GM21528 (cell line): Measurements from ENCODE around the gene FNDC3B.

Experiments used
- ATAC-seq: cut with Tn5 transposase; IDR thresholded peaks from one replicate; pipeline ENCODE4 v1.9.1; 2021; ENCODE audit warnings: mild to moderate bottlenecking, moderate library complexity; ENCODE audit not compliant: unreplicated experiment, low FRiP score

FNDC3B gene

DNA sequence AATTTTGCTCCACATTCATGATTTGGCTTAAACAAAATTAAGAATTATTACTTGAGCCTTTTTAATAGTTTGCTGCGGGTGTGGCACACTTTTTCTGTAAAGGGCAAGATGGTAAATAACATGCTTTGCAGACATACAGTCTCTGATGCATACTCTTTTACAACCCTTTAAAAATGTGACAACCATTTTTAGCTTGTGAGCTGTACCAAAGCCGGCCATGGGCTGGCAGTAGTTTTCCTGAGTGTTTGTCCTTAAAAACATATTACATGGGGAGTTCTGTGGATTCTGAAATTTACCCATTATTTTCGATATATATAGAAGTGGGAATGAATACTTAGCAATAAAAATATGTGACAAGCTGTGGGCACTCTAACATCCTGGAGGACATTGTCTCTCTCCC is 163.4 kb downstream of the FNDC3B start:
- no peak for ATAC-seq

DNA sequence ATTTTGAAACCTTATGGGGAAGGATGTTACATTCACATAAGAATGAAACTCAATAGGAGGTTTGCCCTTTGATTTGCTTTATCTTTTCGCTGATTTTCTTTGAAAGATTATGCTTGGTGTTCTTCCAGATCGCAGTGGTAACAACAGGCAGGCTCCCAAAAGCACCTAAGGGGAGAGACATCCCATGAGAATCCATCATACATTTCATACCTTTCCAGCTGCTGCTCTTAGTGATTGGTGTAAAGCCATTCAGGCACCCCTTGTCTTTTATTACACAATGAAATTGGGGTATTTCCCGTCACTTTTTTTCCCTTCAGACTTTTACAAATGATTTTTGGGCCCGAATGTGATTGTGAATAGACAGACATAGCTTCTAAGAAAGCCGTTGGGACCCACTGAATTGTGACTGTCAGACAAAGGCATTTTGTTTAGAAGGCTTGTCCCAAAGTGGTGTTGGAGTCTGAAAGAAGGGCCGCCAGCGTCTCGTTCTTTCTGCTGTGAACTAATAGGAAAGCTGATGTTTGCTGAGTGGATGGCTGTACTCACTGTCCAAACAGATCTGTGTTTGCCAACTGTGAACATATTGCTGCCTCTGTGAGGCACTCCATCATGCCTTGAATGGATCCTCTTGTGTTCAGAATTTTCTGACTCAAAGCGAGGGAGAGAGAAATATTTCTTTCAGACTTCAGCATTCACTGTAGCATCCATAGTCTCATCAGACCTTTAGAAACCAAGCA is 164.3 kb downstream of the FNDC3B start:
- ATAC-seq, result no peak

DNA sequence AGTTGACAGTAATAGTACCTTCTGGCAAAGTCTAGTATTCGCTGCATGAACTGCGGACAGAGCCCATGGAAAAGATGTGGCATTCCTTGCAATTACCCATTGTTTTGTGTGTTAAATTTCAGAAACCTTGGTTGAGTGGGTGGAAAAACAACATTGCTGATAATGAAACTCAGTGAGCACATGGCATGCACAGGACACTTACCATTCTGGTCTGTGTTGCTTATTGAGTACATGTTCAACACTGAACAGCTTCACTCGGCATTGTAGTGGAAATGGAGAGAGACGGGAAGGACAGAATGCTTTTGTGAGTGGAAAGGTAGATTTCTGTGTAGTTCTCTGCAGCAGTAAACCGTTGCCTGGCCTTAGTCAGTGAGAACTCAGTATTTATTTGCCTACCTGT is 165.3 kb downstream of the FNDC3B start:
- ATAC-seq, result no peak

DNA sequence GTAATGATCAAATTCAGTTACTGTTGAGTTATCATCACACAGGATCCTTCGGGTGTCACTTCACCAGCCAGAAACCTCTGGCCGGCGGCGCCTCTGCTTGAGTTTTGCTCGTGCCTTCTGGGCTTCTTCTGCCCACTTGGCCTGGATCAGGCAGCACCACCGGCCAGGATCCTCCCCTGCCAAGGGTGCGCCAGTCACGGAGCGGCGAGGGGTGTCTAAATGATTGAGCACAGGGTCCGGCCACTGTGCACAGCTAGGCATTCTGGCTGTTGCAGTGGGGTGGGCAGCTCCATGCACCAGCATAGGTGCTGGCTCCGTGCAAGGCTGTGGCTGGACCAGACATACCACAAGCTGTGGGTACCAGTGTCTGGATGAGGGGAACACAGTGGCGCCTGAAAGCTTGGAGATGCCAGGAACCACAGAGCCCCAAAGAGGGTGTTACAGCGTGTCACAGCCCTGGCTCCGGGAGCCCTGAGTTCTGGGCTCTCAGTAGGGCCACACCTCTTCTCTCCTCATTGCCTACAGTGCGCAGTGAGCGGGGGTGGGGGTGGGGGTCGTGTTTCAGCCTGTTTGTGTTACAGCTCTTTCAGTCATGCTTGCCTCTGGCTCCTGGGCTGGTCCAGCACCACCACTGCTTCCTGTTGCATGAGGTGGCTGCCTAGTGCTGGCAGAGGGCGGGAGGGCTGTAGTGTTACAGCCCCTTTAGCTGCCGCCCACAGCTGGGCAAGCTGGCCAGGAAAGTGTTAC is 169.4 kb downstream of the FNDC3B start:
- no peak for ATAC-seq

DNA sequence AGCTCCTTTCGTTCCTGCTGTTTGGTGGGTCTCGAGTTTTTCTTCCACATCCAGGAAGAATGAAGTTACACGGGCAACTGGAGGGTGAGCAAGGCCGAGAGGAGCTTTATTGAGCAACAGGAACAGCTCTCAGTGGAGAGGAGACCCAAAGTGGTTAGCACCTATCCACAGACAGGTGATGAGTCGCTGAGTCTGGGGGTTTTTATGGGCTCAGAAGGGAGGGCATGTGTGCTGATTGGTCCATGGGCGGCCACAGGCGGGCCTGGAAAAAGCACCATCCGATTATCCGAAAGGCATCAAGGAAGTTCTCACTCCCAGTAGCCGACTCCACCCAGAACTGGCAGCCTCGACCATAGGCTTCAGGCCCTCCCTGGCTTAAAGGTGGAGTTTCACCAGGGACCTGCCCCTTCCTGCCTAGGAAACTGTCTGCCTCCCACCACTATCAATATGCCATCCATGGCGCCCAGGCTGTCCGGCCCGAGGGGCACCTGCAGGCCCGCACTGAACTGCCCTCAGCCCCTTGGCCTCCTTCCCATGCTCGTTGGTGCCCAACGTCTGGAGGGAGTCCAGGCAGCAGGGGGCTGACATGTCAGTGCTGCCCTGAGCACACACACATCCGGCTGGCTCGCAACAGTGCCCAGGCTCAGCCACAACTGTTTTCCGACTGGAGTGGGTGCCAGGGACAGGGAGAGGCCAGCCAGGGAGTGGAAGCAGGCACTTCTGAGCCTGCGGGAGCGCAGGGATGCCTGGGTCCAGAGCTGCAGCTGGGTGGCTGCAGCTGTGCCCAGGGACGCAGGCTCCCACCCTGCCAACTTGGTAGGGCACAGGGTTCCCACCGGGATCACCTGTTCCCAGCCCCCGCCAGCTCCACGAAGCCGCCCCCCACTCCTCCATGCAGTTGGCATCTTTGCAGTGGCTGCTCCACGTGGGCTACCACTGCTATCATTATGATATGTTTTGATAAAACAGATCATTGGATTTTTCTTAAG is 170.2 kb downstream of the FNDC3B start:
- no peak for ATAC-seq

DNA sequence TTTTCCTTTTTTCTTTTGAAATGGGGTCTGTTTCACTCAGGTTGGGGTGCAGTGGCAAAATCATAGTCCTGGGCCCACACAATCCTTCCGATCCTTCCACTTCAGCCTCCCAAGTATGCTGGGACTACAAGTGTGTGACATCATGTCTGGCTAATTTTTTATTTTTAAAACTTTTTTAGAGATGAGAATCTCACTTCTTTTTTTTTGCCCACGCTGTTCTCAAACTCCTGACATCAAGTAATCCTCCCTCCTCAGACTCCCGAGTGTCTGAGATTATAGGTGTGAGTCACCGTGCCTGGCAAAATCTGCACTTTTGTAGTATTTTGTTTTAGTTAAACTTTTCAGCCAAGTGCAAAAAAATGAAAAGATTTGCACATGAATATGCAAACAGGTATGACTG is 171.0 kb downstream of the FNDC3B start:
- ATAC-seq, result no peak

DNA sequence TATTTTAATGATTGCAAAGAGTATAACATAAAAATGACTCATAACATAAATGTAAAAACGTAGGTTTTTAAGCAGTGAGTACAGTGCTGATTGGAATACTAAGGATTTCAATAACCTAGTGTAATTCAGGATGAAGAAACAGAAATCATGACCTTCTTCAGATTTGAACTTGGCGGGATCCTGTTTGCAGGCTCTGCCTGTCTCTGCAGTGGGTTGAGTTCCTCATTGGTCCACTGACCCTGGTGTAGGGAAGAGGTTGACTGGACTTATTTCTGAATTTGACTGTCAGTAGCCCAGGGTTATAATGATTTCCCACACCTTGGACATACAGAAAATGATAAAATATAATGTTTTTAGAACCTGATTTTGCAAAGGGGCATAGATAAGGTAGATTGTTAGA is 171.7 kb downstream of the FNDC3B start:
- ATAC-seq, result no peak

DNA sequence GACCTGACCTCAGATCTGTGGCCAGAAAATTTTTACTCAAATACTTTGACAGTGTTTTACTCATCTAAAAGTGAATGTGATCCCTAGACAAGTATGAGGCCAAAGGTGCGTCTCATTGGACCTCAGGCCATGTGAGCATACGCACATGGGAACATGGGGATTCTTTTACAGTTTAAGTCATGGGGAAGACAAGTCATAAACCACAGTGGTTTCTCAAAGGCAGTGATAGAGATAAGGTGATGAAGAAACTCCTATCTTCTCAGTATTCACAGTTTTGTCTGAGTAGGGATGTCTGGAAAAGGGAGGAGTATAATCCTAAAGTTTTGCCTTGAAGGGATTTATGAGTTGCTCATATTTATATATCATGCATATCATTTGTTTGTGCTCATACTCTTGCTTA is 173.8 kb downstream of the FNDC3B start:
- ATAC-seq, result no peak

DNA sequence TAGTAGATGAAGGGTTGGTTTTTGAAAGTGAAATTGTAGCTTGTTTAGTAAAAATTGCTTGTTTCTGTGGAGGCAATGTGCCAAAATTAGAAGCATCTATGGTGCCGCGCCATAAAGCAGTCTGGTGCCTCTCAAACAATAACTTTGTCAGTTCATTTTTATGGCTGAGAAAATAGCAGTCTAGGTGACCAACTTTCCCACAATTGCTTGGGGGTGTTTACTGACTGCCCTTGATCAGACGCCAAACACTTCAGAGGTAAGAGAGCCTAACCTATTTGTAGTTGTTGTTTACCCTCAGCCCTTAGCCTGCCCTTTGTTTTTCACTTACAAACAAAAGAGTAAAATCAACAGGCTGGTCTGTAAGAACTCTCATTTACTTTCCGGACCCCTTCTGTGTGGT is 174.5 kb downstream of the FNDC3B start:
- ATAC-seq, result no peak

DNA sequence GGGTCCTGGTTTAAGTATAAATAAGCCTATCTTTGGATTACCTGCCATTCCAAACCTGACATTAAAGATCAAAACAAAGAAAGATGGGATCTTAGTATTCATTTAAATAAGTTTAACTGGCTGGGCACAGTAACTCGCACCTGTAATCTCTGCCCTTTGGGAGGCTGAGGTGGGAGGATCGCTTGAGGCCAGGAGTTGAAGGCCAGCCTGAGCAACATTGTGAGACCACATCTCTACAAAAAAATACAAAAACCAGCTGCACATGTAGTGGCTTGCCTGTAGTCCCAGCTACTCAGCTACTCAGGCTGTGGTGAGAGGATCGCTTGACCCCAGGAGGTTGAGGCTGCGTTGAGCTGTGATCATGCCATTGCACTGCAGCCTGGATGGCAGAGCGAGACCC is 176.9 kb downstream of the FNDC3B start:
- no peak for ATAC-seq

DNA sequence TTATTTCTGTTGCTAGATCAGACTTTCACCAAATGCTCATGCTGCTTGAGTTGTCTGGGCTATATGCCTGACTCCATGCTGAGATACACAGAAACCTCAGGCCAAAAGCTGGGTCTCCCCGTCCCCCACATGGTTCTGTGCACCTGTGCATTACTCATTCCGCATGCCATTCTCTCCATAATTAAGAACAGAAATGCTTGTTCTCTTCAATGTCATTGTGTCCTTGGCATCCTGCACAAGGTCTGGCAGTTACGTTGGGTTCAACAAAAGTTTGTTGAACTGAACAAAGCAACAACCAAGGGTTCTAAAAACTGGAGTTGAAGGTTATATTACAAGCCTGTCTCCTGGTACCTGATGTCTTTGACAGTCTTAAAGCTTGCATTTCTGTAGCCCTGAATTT is 177.5 kb downstream of the FNDC3B start:
- ATAC-seq, result no peak

DNA sequence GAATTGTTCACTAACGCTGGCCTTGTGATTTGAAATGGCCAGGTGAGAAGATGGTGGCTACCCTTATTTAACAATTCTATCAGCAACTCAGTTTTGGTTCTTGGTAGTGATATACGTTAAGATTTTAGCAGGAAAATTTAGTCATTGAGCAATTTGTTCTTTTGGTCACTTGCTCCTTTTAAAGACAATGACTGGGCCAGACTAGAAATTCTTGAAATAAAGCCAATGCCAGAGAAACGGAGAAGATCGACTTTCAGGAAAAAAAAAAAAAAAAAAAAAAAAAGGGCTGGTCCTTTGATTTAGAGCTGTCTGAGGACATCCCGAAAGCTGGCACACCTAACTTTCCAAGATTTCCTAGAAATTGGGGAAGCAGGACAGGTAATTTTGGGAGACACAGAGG is 178.5 kb downstream of the FNDC3B start:
- no peak for ATAC-seq

DNA sequence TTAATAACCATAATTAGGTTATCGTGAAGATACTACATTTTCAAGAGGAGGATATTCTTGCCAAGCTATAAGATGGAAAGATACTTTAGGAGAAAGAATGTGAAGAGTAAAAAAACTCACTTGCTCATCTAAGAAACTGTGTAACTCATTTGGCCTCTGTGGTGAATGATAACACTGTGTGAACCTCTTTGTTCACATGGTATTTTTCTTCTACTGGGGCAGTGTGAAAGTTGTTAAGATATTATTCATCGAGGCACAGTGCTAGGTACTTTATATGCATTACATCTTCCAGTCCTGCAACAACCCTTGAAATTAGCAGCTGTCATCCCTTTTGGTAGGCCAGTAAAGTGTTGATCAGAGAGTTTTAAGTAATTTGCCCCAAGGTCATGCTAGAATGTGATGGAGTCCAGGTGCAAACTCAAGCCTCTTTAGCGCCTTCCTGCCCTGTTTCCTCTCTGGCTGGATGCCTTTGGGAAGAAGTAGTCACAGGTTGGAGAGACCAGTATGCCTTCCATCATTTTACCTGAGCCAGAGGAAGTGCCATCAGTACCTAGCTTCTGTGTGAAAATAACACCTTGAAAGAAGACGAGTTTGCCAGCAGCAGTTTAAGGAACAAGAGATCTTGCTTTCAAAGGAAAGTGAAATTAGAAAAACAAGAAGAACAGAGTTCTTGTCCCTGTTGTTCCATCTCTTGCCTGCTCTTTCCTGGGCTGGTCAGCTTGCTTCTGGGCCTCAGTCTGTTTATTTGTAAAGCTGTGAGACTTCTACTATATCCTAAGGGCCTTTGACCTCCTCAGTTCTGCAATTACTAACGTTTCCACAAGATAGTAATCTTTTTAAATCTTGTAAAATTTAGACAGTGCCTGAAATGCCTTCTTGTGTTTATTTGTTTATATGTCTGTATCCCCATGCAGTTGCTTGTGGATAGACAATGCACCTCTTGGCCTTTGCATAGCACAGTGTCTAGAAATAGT is 179.3 kb downstream of the FNDC3B start:
- no peak for ATAC-seq

DNA sequence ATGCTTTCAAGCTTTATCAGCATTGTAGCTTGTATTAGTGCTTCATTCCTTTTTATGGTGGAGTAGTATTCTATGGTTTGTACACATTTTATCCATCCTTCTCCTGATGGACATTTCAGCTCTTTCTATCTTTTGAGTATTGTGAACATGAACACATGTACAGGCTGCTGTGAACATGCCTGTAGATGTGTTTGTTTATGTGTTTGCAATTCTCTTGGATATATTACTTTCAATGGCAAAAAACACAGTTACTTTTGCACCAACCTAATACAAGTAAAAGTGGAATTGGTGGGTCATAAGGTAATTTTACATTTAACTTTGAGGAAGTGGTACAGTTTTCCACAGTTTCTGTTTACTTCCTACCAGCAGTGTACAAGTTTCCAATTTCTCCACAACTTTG is 180.4 kb downstream of the FNDC3B start:
- no peak for ATAC-seq

DNA sequence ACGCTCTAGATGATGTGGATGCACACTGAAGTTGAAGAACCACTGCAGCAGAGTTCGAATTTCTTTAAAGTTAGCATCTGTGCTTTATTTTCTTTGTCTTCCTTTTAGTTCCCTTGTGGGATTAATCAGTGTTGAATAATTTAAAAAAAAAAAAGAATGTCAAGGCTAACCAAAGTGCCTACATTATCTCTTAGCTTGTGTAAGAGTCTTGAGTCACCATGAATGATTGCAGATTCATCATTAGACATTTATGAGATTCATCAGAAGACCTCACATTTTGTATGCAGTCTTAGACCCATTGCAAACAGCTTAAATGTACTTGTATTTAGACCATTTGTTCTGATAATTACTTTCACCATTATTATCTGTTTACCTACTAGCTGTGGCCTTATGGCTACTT is 182.2 kb downstream of the FNDC3B start:
- ATAC-seq, result no peak

DNA sequence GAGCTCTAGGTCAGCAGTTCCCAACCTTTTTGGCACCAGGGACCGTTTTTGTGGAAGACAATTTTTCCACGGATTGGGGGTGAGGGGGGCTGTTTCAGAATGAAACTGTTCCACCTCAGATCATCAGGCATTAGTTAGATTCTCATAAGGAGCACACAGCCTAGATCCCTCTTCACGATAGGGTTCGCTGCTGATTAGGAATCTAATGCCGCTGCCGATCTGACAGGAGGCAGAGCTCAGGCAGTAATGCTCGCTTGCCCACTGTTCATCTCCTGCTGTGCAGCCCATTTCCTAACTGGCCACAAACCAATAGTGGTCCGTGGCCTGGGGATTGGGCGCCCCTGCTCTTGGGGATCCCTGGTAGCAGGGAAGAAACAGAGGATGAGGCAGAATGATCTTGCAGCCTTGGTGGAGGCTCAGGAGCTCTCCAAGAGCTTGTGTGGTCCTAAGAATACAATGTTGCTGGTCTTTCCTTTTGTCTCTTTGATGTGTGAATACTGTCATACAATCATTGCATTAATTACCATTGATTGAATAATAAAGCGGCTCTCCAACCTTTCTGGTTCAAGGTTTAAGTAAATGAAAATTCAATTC is 183.2 kb downstream of the FNDC3B start:
- no peak for ATAC-seq

DNA sequence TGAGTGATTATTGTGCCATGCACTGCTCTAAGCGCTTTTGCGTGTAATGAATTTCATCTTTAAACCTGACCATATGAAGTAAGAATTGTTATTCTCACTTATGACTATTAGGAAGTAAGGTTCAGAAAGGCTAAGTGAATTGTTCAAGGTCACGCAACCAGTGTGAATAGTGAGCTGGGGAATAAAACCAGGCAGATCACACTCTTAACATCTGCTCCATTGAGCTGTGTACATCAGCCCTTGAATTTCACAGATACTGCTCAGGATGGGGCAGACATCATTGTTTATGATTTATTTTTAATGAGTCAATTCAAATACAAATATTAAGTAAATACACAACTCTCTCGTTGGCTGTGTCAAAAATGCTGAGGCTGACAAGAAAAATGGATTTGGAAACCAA is 184.5 kb downstream of the FNDC3B start:
- no peak for ATAC-seq

DNA sequence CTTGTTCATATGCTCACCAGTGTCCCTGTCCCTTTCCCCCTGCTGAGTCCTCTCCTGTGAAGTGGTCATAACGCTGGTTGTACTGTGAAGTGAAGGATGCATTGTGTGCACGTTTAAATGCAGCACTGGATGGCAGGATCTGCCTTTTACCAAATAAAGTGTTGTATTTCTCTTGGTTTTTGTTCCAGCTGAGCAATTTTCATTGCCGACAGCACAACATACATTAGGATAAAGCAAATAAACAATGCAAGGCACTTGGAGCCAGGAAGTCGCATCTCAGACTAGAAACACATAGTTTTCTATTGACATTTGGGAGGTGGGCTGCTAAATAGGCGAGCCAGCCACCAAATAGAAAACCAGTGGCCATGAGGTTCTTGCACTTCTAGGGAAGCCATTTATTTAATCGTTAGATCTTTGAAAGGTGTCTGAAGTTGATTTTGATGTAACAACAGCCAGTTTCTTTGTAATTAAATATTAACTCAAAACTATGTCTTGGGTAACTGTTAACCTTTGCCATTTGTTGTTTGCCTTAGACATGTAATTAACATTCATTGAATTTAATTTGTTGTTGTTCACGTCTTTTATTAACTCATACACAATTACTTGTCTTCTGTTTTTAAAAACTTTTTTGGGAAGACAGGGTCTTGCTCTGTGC is 185.3 kb downstream of the FNDC3B start:
- ATAC-seq, result no peak

DNA sequence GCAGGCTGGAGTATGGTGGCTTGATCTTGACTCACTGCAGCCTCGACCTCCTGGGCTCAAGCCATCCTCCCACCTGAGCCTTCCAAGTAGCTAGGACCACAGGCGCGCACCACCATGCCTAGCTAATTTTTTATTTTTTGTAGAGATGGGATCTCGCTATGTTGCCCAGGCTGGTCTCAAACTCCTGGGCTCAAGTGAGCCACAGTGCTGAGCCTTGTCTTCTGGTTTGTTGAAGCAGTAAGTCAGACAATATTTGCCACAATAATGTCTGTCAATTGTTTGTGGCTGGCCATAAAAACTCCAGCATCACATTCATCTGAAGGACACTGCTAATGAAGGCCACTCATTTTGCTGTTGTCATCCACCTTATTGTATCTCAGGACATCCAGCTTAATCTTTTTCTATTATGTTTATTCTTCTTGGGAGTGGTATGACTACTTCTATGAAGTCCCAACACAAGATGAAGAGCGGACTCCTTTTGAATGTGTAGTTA is 185.9 kb downstream of the FNDC3B start:
- ATAC-seq, result no peak
